Activated naive CD4-positive, alpha-beta T cell treated with Interleukin-2 at 50 U/mL for 16 hours (primary cell): Measurements from ENCODE around the gene PSME4.
A peak's percentile ranks its signal among the peaks of the same experiment; 100 is the strongest.
"Not testable (repeated sequence)": the region's sequence is repeated elsewhere in the genome, so short reads cannot be mapped to it uniquely, and the experiment has no call there.

Experiments used
- DNase-seq: peaks from one replicate; pipeline ENCODE4 v3.0.0-alpha.2; 2020

The PSME4 gene

DNA sequence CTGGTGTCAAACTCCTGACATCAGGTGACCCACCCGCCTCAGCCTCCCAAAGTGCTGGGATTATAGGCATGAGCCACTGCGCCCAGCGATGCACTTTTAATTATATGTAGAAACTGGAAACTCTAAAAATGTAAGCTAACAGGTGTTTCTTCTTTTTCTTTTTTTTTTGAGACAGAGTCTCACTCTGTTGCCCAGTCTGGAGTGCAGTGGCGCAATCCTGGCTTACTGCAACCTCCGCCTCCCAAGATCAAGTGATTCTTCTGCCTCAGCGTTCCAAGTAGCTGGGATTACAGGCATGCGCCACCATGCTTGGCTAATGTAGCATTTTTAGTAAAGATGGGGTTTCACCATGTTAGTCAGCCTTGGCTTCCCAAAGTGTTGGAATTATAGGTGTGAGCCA is 129.1 kb downstream of the PSME4 start:
- not testable (repeated sequence) for DNase-seq

GRCh38 chr2:53840580-53840979 is 130.2 kb downstream of the PSME4 start:
- no peak for DNase-seq

GRCh38 chr2:53829980-53830290 is 140.9 kb downstream of the PSME4 start:
- DNase-seq, result not testable (repeated sequence)

GRCh38 chr2:53829273-53829979 is 141.4 kb downstream of the PSME4 start:
- no peak for DNase-seq

- no peak for DNase-seq
These were observed 142.5 kb downstream of the PSME4 start for GRCh38 chr2:53828331-53828730.

- no peak for DNase-seq
These were observed 143.2 kb downstream of the PSME4 start for GRCh38 chr2:53827398-53828175.

- DNase-seq, result no peak
These were observed 144.0 kb downstream of the PSME4 start for GRCh38 chr2:53826587-53827397.

DNA sequence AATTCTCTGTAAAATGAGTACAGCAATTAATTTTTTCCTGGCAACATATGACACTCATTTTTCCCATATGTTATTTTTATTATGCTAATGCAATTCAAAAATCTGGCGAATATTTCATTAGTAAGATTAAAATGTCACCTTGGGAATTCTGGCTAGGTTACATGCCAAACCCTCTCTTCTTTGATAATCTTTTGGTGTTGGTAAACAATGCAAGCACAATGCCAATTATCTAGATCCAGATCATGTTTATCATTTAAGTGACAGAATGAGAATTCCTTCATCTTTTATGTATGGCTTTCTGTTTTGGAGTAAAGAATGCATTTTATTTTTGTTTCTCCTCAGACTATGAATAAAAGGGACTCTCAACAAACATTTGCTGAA is 144.8 kb downstream of the PSME4 start:
- DNase-seq, result no peak

DNA sequence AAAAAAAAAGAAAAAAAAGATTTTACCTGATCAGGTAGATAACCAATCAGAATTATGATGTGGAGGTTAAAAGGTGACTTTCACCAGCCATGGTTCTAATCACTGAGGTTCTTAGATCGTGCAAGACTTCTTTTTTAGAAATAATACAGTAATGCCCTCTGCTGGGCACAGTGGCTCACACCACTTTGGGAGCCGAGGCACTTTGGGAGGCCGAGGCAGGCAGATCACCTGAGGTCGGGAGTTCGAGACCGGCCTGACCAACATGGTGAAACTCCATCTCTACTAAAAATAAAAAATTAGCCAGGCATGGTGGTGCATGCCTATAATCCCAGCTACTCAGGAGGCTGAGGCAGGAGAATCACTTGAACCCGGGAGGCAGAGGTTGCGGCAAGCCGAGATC is 147.2 kb downstream of the PSME4 start:
- DNase-seq, result peak; percentile 7

- DNase-seq, result no peak
These were observed 149.0 kb downstream of the PSME4 start for GRCh38 chr2:53821810-53822209.

GRCh38 chr2:53820711-53821110 is 150.1 kb downstream of the PSME4 start:
- no peak for DNase-seq

DNA sequence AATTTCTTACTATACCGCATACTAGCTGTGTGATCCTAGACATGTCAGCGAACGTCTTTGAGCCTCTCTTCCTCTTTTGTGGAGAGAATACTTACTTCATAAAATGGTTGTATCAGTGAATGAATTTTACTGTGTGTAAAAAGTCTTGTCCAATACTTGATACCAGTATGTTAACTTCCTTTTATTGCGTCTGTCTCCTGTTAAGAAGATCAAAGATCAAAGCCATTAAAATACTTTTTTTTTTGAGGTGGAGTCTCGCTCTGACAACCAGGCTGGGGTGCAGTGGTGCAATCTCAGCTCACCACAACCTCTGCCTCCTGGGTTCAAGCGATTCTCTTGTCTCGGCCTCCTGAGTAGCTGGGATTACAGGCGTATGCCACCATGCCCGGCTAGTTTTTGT is 150.7 kb downstream of the PSME4 start:
- no peak for DNase-seq

- DNase-seq, result no peak
These were observed 151.2 kb downstream of the PSME4 start for GRCh38 chr2:53819634-53820033.

GRCh38 chr2:53818854-53819435 is 151.8 kb downstream of the PSME4 start:
- no peak for DNase-seq
